Lung (tissue), 12 donors: Measurements from ENCODE around the gene AHCTF1. TPM values are rescaled to one million over a fixed set of nuclear protein-coding genes. Genes with fewer than 3 reads are reported as not detected.

Source experiments
- ATAC-seq: fragments of 200-7000 bp; cut with Tn5 transposase; one replicate; pipeline ENCODE4 v1.9.1; 2020; ENCODE audit warnings: moderate number of reproducible peaks; ENCODE audit not compliant: insufficient read depth, low FRiP score
- DNase-seq, 3 donors: peaks; one replicate each; pipeline ENCODE4 v3.0.0-alpha.2; 2013 to 2017
- H3K27ac ChIP-seq, 2 donors: one replicate each; pipeline ENCODE4 v1.5.1; 2013; ENCODE audit warnings: mild to moderate bottlenecking in 2 of 2, moderate library complexity in 2 of 2, control low read depth in 1 of 2, inconsistent platforms in 1 of 2, low read depth in 1 of 2, low read length in 1 of 2
- H3K27me3 ChIP-seq, 3 donors: one replicate each; pipeline ENCODE4 v1.5.1; 2013; ENCODE audit warnings: low read length in 2 of 3; ENCODE audit not compliant: control insufficient read depth in 3 of 3, insufficient read depth in 3 of 3
- H3K36me3 ChIP-seq, 4 donors: one replicate each; pipeline ENCODE4 v1.5.1; 2013; ENCODE audit warnings: low read length in 4 of 4, mild to moderate bottlenecking in 1 of 4, moderate library complexity in 1 of 4; ENCODE audit not compliant: control insufficient read depth in 4 of 4, insufficient read depth in 4 of 4
- H3K4me1 ChIP-seq, 5 donors: one replicate each; pipeline ENCODE4 v1.5.1; 2013; ENCODE audit warnings: low read length in 5 of 5, mild to moderate bottlenecking in 2 of 5, moderate library complexity in 1 of 5; ENCODE audit not compliant: control insufficient read depth in 5 of 5, insufficient read depth in 5 of 5
- H3K4me3 ChIP-seq: one replicate; pipeline ENCODE4 v1.5.1; 2013; ENCODE audit warnings: mild to moderate bottlenecking, control low read depth, moderate library complexity
- H3K9ac ChIP-seq, 2 donors: one replicate each; pipeline ENCODE4 v1.5.1; 2013; ENCODE audit warnings: low read length in 2 of 2, control low read depth in 1 of 2; ENCODE audit not compliant: insufficient read depth in 1 of 2
- H3K9me3 ChIP-seq, 4 donors: one replicate each; pipeline ENCODE4 v1.5.1; 2013; ENCODE audit warnings: low read length in 3 of 4, mild to moderate bottlenecking in 1 of 4, moderate library complexity in 1 of 4; ENCODE audit not compliant: control insufficient read depth in 4 of 4, insufficient read depth in 3 of 4
- CTCF ChIP-seq: IDR thresholded peaks from 2 replicates; pipeline ENCODE4 v1.5.1; 2012; ENCODE audit warnings: mild to moderate bottlenecking; ENCODE audit errors: control extremely low read depth, extremely low read depth
- WGBS, 2 donors: extraction: QIAGEN DNeasy Blood & Tissue Kit; methylation state at CpG; one replicate each; pipeline ENCODE4 v1.1.7; 2013; 5-methylcytosine and 5-hydroxymethylcytosine counted together
- polyA plus RNA-seq, 2 donors: library from polyadenylated mRNA; stranded (reverse); fragments of 200-250 nt; gene quantifications; one replicate each; pipeline ENCODE4 v1.2.1, GENCODE V29; 2013
- total RNA-seq, 2 donors: library from RNA; depleted of rRNA in 1 of 2; stranded (reverse); fragments of >200 nt in 1 of 2; gene quantifications; one replicate each; pipeline ENCODE4 v1.2.1, GENCODE V29; 2014 to 2021
- donor health status: control.
- donor health status: control.
- donor health status: Bipolar disorder and iron deficiency.
- donor health status: healthy.
- donor health status: DM: yes; HTN: yes; CAD: no.

AHCTF1 gene
- total and polyA plus RNA-seq, 4 donors: 7.9 to 44.3 (median 22.2) TPM

DNA sequence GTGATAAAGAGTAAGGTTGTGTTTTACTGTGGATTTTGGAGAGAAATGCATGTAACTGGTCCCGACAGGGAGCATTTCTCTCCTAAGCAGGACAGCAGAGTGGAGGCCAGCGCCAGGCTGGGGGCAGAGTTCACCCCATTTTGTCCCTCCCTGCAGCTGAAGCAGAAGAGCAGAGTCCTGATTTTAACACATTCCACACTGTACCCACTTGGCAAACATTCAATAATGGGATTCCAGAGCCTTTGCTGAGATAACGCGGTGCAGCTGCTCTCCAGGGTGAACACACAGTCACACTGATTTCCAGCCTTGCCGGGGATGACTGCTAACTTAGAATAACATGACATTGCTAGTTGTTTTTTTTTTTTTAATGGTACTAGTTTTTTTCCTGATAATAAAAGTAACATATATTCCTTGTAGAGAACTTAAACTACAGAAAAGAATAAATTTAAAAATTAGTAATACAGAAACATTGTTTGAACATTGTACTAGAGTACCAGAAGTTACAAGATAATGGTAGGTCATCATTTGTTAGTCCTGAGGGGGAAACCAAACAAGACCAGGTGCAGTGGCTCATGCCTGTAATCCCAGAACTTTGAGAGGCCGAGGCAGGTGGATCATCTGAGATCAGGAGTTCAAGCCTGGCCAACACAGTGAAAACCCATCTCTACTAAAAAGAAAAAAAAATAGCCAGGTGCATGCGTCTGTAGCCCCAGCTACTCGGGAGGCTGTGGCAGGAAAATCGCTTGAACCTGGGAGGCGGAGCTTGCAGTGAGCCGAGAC lies 130.3 kb downstream of the AHCTF1 start:
- H3K4me1 ChIP-seq: peaks cover 0 to 8% (median 0%) of the 10 kb centered on the region in 5 donors
- TF ChIP-seq CTCF: no peak
- no peak overlapping the region for H3K27ac ChIP-seq
- H3K9ac ChIP-seq: no peak overlapping the region
- ATAC-seq (no peak), DNase-seq (peak in 2 of 3 donors; percentile 35 to 37)
- peaks cover 0 to 3% (median 0%) of the 10 kb centered on the region in 3 donors for H3K27me3 ChIP-seq
- H3K9me3 ChIP-seq: no peaks in the 10 kb centered on the region
- 72 to 78% methylated on average over 11 of the region's 11 CpGs for WGBS, 2 donors
- H3K36me3 ChIP-seq: no peaks in the 10 kb centered on the region
- H3K4me3 ChIP-seq: no peak overlapping the region

- Histone ChIP-seq H3K27me3 (peaks cover 0 to 3% (median 0%) of the 10 kb centered on the region in 3 donors), H3K27ac (no peak overlapping the region), H3K9ac (no peak overlapping the region), H3K9me3 (no peaks in the 10 kb centered on the region), H3K36me3 (no peaks in the 10 kb centered on the region), H3K4me1 (peaks cover 0 to 8% (median 0%) of the 10 kb centered on the region in 5 donors), H3K4me3 (no peak overlapping the region)
- WGBS, 2 donors: 82 to 86% methylated on average over 10 of the region's 10 CpGs
- no peak for TF ChIP-seq CTCF
- DNase-seq (no peak), ATAC-seq (no peak)
Measured at GRCh38 chr1:246800756-246801155, 131.0 kb downstream of the AHCTF1 start.

DNA sequence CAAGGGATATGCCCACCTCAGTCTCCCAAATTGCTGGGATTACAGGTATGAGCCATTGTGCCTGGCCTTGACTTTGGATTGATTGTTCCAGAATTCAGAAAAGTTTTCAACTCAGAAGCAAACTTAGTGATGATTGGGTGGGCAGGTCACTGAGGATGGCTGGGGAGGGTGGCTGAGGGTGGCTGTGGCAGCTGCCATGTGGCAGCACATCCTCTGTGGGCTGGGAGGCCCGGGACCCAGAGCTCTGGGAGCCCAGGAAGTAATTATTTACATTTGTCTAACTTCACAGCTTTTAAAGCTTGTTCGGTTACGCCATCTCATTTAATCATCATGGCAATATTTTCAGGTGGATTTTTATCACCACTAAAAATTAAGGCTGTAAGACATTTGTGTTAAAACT lies 131.4 kb downstream of the AHCTF1 start:
- Histone ChIP-seq H3K9me3 (no peaks in the 10 kb centered on the region), H3K4me3 (no peak overlapping the region), H3K36me3 (no peaks in the 10 kb centered on the region), H3K9ac (no peak overlapping the region), H3K4me1 (peaks cover 0 to 8% (median 0%) of the 10 kb centered on the region in 5 donors), H3K27me3 (peaks cover 0 to 3% (median 0%) of the 10 kb centered on the region in 3 donors), H3K27ac (no peak overlapping the region)
- DNase-seq: no peak
- no peak for ATAC-seq
- WGBS, 2 donors: 64 to 68% methylated on average over 3 of the region's 3 CpGs
- TF ChIP-seq CTCF: no peak
